ENCODE measurements around the gene TOMM20L. TPM values are rescaled to one million over a fixed set of nuclear protein-coding genes. Genes with fewer than 3 reads are reported as not detected.
A peak's percentile ranks its signal among the peaks of the same experiment; 100 is the strongest.

The TOMM20L gene
- total RNA-seq, 4 donors from 2014 or later = not detected

GRCh38 chr14:58427281-58428117 is 31.8 kb downstream of the TOMM20L start, which contains the start of the genes KIAA0586 and TIMM9:
TSS of gene KIAA0586 (plus strand) at chr14:58427719. CDS start at chr14:58428265, 546 bp downstream.
TSS of gene TIMM9 (minus strand) at chr14:58427531. CDS start at chr14:58411945, 15,586 bp downstream.
- ATAC-seq (ENCODE audit: low FRiP score) = peak; percentile 97
- peak; percentile 91 for DNase-seq (ENCODE audit: low spot score)
- no peak for TF ChIP-seq CTCF (IDR thresholded peaks at IDR 0.05)

- DNase-seq (ENCODE audit: low spot score) (no peak), ATAC-seq (ENCODE audit: low FRiP score) (no peak)
- TF ChIP-seq CTCF (IDR thresholded peaks at IDR 0.05) = no peak
Measured at GRCh38 chr14:58428118-58428683, 32.5 kb downstream of the TOMM20L start.

- no peak for TF ChIP-seq CTCF (IDR thresholded peaks at IDR 0.05)
- no peak for ATAC-seq (ENCODE audit: low FRiP score)
Measured at GRCh38 chr14:58430156-58430555, 34.4 kb downstream of the TOMM20L start.

GRCh38 chr14:58439476-58439875 is 43.7 kb downstream of the TOMM20L start:
- TF ChIP-seq CTCF (IDR thresholded peaks at IDR 0.05) = no peak
- DNase-seq (ENCODE audit: low spot score) (no peak), ATAC-seq (ENCODE audit: low FRiP score) (no peak)

More at GRCh38 chr14:58430156-58430555, 34.4 kb downstream of the TOMM20L start:
- no peak for DNase-seq (ENCODE audit: low spot score)

GRCh38 chr14:58444627-58445026 is 48.9 kb downstream of the TOMM20L start:
- ATAC-seq (ENCODE audit: low FRiP score) = no peak
- no peak for DNase-seq (ENCODE audit: low spot score)
- TF ChIP-seq CTCF (IDR thresholded peaks at IDR 0.05) = no peak

- no peak for TF ChIP-seq CTCF (IDR thresholded peaks at IDR 0.05)
- ATAC-seq (ENCODE audit: low FRiP score) (no peak), DNase-seq (ENCODE audit: low spot score) (no peak)
Measured at GRCh38 chr14:58455593-58456265, 60.0 kb downstream of the TOMM20L start.

Small RNA genes lying within 50 kb of the gene (small RNA-seq; reads per million reads assigned to genes)
- not detected for gene RF00019

Other genes with a start within 250 kb of the TOMM20L start
- 1 to 10 TPM; 2.3 to 4.6 (median 4.0) TPM for gene ARMH4, start 243.7 kb upstream of the TOMM20L start, total RNA-seq
- gene ACTR10, start 195.8 kb upstream of the TOMM20L start, total RNA-seq = 10 to 100 TPM; 37.7 to 71.4 (median 53.7) TPM
- gene PSMA3, start 151.1 kb upstream of the TOMM20L start, total RNA-seq = 100 to 1,000 TPM in 2 of 4 donors, 10 to 100 TPM in 2; 91.8 to 126 (median 107) TPM
- 10 to 100 TPM; 12.6 to 33.7 (median 18.5) TPM for gene ARID4A, start 97.4 kb upstream of the TOMM20L start, total RNA-seq
- 10 to 100 TPM; 42.6 to 53.2 (median 44.0) TPM for gene TIMM9, start 31.6 kb downstream of the TOMM20L start, total RNA-seq
- gene KIAA0586, start 31.8 kb downstream of the TOMM20L start, total RNA-seq = 10 to 100 TPM; 12.0 to 26.3 (median 12.2) TPM
- 1 to 10 TPM; 2.7 to 9.7 (median 4.3) TPM for gene DACT1, start 242.0 kb downstream of the TOMM20L start, total RNA-seq

Measured in omental fat pad (tissue), 4 donors.